Brain pericyte (primary cell): ENCODE measurements around the gene OSBPL2.

Source experiments
- DNase-seq: peaks from one replicate; pipeline ENCODE4 v3.0.0-alpha.2; 2012; ENCODE audit warnings: low read depth, low spot score

OSBPL2 gene

GRCh38 chr20:62325172-62325905, 87.0 kb downstream of the OSBPL2 start:
- no peak for DNase-seq

- DNase-seq = no peak
Observed at GRCh38 chr20:62326559-62326958, 88.2 kb downstream of the OSBPL2 start.

- DNase-seq = no peak
Observed at GRCh38 chr20:62326959-62327725, 88.8 kb downstream of the OSBPL2 start.

- no peak for DNase-seq
Observed at GRCh38 chr20:62327726-62328495, 89.6 kb downstream of the OSBPL2 start.

- DNase-seq = no peak
Observed at GRCh38 chr20:62328684-62329388, 90.5 kb downstream of the OSBPL2 start.

GRCh38 chr20:62329389-62330377, 91.4 kb downstream of the OSBPL2 start:
- no peak for DNase-seq

- no peak for DNase-seq
Observed at GRCh38 chr20:62330576-62331317, 92.4 kb downstream of the OSBPL2 start.

- DNase-seq = no peak
Observed at GRCh38 chr20:62331347-62331746, 93.0 kb downstream of the OSBPL2 start.

GRCh38 chr20:62332421-62332820, 94.1 kb downstream of the OSBPL2 start:
- no peak for DNase-seq

GRCh38 chr20:62332989-62333819, 94.9 kb downstream of the OSBPL2 start:
- no peak for DNase-seq

- DNase-seq = no peak
Observed at GRCh38 chr20:62333820-62334595, 95.7 kb downstream of the OSBPL2 start.

- no peak for DNase-seq
Observed at GRCh38 chr20:62334881-62335280, 96.6 kb downstream of the OSBPL2 start.

GRCh38 chr20:62335532-62335931, 97.2 kb downstream of the OSBPL2 start:
- DNase-seq = no peak

GRCh38 chr20:62336329-62336728, 98.0 kb downstream of the OSBPL2 start:
- no peak for DNase-seq

- DNase-seq = no peak
Observed at GRCh38 chr20:62336775-62337557, 98.6 kb downstream of the OSBPL2 start.

GRCh38 chr20:62337558-62338293, 99.4 kb downstream of the OSBPL2 start:
- DNase-seq = no peak

GRCh38 chr20:62338294-62338620, 99.9 kb downstream of the OSBPL2 start:
- no peak for DNase-seq
